Lung (tissue), 12 donors: ENCODE results near the gene ARHGDIG. TPM values are rescaled to one million over a fixed set of nuclear protein-coding genes. Genes with fewer than 3 reads are reported as not detected.

Experiments
- ATAC-seq: fragments of 200-7000 bp; cut with Tn5 transposase; one replicate; pipeline ENCODE4 v1.9.1; 2020; ENCODE audit warnings: moderate number of reproducible peaks; ENCODE audit not compliant: insufficient read depth, low FRiP score
- DNase-seq, 3 donors: peaks; one replicate each; pipeline ENCODE4 v3.0.0-alpha.2; 2013 to 2017
- H3K27ac ChIP-seq, 2 donors: one replicate each; pipeline ENCODE4 v1.5.1; 2013; ENCODE audit warnings: mild to moderate bottlenecking in 2 of 2, moderate library complexity in 2 of 2, control low read depth in 1 of 2, inconsistent platforms in 1 of 2, low read depth in 1 of 2, low read length in 1 of 2
- H3K27me3 ChIP-seq, 3 donors: one replicate each; pipeline ENCODE4 v1.5.1; 2013; ENCODE audit warnings: low read length in 2 of 3; ENCODE audit not compliant: control insufficient read depth in 3 of 3, insufficient read depth in 3 of 3
- H3K36me3 ChIP-seq, 4 donors: one replicate each; pipeline ENCODE4 v1.5.1; 2013; ENCODE audit warnings: low read length in 4 of 4, mild to moderate bottlenecking in 1 of 4, moderate library complexity in 1 of 4; ENCODE audit not compliant: control insufficient read depth in 4 of 4, insufficient read depth in 4 of 4
- H3K4me1 ChIP-seq, 5 donors: one replicate each; pipeline ENCODE4 v1.5.1; 2013; ENCODE audit warnings: low read length in 5 of 5, mild to moderate bottlenecking in 2 of 5, moderate library complexity in 1 of 5; ENCODE audit not compliant: control insufficient read depth in 5 of 5, insufficient read depth in 5 of 5
- H3K4me3 ChIP-seq: one replicate; pipeline ENCODE4 v1.5.1; 2013; ENCODE audit warnings: mild to moderate bottlenecking, control low read depth, moderate library complexity
- H3K9ac ChIP-seq, 2 donors: one replicate each; pipeline ENCODE4 v1.5.1; 2013; ENCODE audit warnings: low read length in 2 of 2, control low read depth in 1 of 2; ENCODE audit not compliant: insufficient read depth in 1 of 2
- H3K9me3 ChIP-seq, 4 donors: one replicate each; pipeline ENCODE4 v1.5.1; 2013; ENCODE audit warnings: low read length in 3 of 4, mild to moderate bottlenecking in 1 of 4, moderate library complexity in 1 of 4; ENCODE audit not compliant: control insufficient read depth in 4 of 4, insufficient read depth in 3 of 4
- CTCF ChIP-seq: IDR thresholded peaks from 2 replicates; pipeline ENCODE4 v1.5.1; 2012; ENCODE audit warnings: mild to moderate bottlenecking; ENCODE audit errors: control extremely low read depth, extremely low read depth
- WGBS, 2 donors: extraction: QIAGEN DNeasy Blood & Tissue Kit; methylation state at CpG; one replicate each; pipeline ENCODE4 v1.1.7; 2013; 5-methylcytosine and 5-hydroxymethylcytosine counted together
- polyA plus RNA-seq, 2 donors: library from polyadenylated mRNA; stranded (reverse); fragments of 200-250 nt; gene quantifications; one replicate each; pipeline ENCODE4 v1.2.1, GENCODE V29; 2013
- total RNA-seq, 2 donors: library from RNA; depleted of rRNA in 1 of 2; stranded (reverse); fragments of >200 nt in 1 of 2; gene quantifications; one replicate each; pipeline ENCODE4 v1.2.1, GENCODE V29; 2014 to 2021
- donor health status: control.
- donor health status: control.
- donor health status: Bipolar disorder and iron deficiency.
- donor health status: healthy.
- donor health status: DM: yes; HTN: yes; CAD: no.

The ARHGDIG gene
- total and polyA plus RNA-seq, 4 donors = 0.07 to 0.58 (median 0.26) TPM; not detected in 1

- TF ChIP-seq CTCF = no peak
- H3K9ac ChIP-seq = no peak overlapping the region
- DNase-seq = no peak
These were observed 12.0 kb upstream of the ARHGDIG start for GRCh38 chr16:268141-269053.

GRCh38 chr16:269061-269796 lies 11.2 kb upstream of the ARHGDIG start:
- TF ChIP-seq CTCF = no peak
- DNase-seq = no peak

More at GRCh38 chr16:268141-269053, 12.0 kb upstream of the ARHGDIG start:
- Histone ChIP-seq H3K9me3 (no peaks in the 10 kb centered on the region), H3K27ac (no peak overlapping the region), H3K27me3 (peaks cover 0 to 10% (median 0%) of the 10 kb centered on the region in 3 donors), H3K4me1 (peaks cover 0 to 5% (median 0%) of the 10 kb centered on the region in 5 donors), H3K36me3 (peaks cover 0 to 16% (median 9%) of the 10 kb centered on the region in 4 donors), H3K4me3 (no peak overlapping the region)
- 70 to 82% methylated on average over 40 of the region's 40 CpGs for WGBS, 2 donors
- no peak for ATAC-seq

GRCh38 chr16:270381-271255 lies 9.8 kb upstream of the ARHGDIG start:
- WGBS, 2 donors = 84 to 88% methylated on average over 33 to 34 of the region's 34 CpGs
- DNase-seq = no peak

More at GRCh38 chr16:269061-269796, 11.2 kb upstream of the ARHGDIG start:
- Histone ChIP-seq H3K27me3 (peaks cover 0 to 13% (median 0%) of the 10 kb centered on the region in 3 donors), H3K9ac (no peak overlapping the region), H3K4me1 (peaks cover 0 to 5% (median 0%) of the 10 kb centered on the region in 5 donors), H3K36me3 (peaks cover 0 to 9% (median 4%) of the 10 kb centered on the region in 4 donors), H3K27ac (no peak overlapping the region), H3K9me3 (no peaks in the 10 kb centered on the region), H3K4me3 (no peak overlapping the region)
- WGBS, 2 donors = 85 to 91% methylated on average over 24 of the region's 24 CpGs
- no peak for ATAC-seq

More at GRCh38 chr16:270381-271255, 9.8 kb upstream of the ARHGDIG start:
- TF ChIP-seq CTCF = no peak
- Histone ChIP-seq H3K36me3 (no peaks in the 10 kb centered on the region), H3K9me3 (peaks cover 0 to 1% (median 0%) of the 10 kb centered on the region in 4 donors), H3K4me1 (peaks cover 0 to 14% (median 0%) of the 10 kb centered on the region in 5 donors), H3K4me3 (no peak overlapping the region), H3K27me3 (peaks cover 0 to 20% (median 3%) of the 10 kb centered on the region in 3 donors), H3K9ac (no peak overlapping the region), H3K27ac (no peak overlapping the region)
- no peak for ATAC-seq
